HepG2 (cell line): ENCODE data around the gene PTMA. TPM values are rescaled to one million over a fixed set of nuclear protein-coding genes. Genes with fewer than 3 reads are reported as not detected.

Source experiments
- CENPT ChIP-seq: sonication (generic); formaldehyde crosslinking; IDR thresholded peaks from 2 replicates; pipeline ENCODE4 v1.8.0; 2022; ENCODE audit warnings: low read depth, mild to moderate bottlenecking, moderate library complexity, missing genetic modification reagents
- EED ChIP-seq: sonication (generic); formaldehyde crosslinking; IDR thresholded peaks from 2 replicates; pipeline ENCODE4 v1.5.0; 2020; ENCODE audit warnings: mild to moderate bottlenecking, missing genetic modification reagents
- FUBP1 ChIP-seq: sonication (generic); formaldehyde crosslinking; IDR thresholded peaks from 2 replicates; pipeline ENCODE4 v1.5.1; 2020; ENCODE audit warnings: missing genetic modification reagents, mild to moderate bottlenecking, borderline replicate concordance
- HBP1 ChIP-seq: IDR thresholded peaks from 2 replicates; pipeline ENCODE4 v1.6.1; 2016; ENCODE audit warnings: low read depth, control low read depth
- IRX3 ChIP-seq: sonication (generic); formaldehyde crosslinking; IDR thresholded peaks from 2 replicates; pipeline ENCODE4 v1.8.1; 2023; ENCODE audit warnings: mild to moderate bottlenecking, low read depth, missing genetic modification reagents, borderline replicate concordance
- PAXIP1 ChIP-seq: sonication (generic); formaldehyde crosslinking; conservative IDR thresholded peaks from 2 replicates; pipeline ENCODE4 v1.4.0; 2020; ENCODE audit warnings: mild to moderate bottlenecking, missing genetic modification reagents, moderate library complexity
- PHF5A ChIP-seq: IDR thresholded peaks from one replicate; pipeline ENCODE4 v1.6.1; 2018; ENCODE audit warnings: low read depth, missing genetic modification reagents; ENCODE audit not compliant: unreplicated experiment
- SP4 ChIP-seq: sonication (generic); formaldehyde crosslinking; IDR thresholded peaks from 2 replicates; pipeline ENCODE4 v1.8.1; 2023; ENCODE audit warnings: mild to moderate bottlenecking, missing genetic modification reagents
- TFE3 ChIP-seq: IDR thresholded peaks from 2 replicates; pipeline ENCODE4 v1.6.1; 2016
- ZFP1 ChIP-seq: IDR thresholded peaks from 2 replicates; pipeline ENCODE4 v1.6.1; 2016
- ZNF343 ChIP-seq: sonication (generic); formaldehyde crosslinking; IDR thresholded peaks from 2 replicates; pipeline ENCODE4 v1.4.0; 2020; ENCODE audit warnings: mild to moderate bottlenecking, missing genetic modification reagents
- ZNF704 ChIP-seq: sonication (generic); formaldehyde crosslinking; IDR thresholded peaks from 2 replicates; pipeline ENCODE4 v1.8.1; 2023; ENCODE audit warnings: mild to moderate bottlenecking, inconsistent platforms, moderate library complexity, missing genetic modification reagents, borderline replicate concordance
- ZNF710 ChIP-seq: sonication (generic); formaldehyde crosslinking; IDR thresholded peaks from 2 replicates; pipeline ENCODE4 v1.5.0; 2020; ENCODE audit warnings: mild to moderate bottlenecking, missing genetic modification reagents, borderline replicate concordance
- ZNF724P ChIP-seq: sonication (generic); formaldehyde crosslinking; IDR thresholded peaks from 2 replicates; pipeline ENCODE4 v1.8.0; 2022; ENCODE audit warnings: missing genetic modification reagents, borderline replicate concordance
- ZSCAN21 ChIP-seq: sonication (generic); formaldehyde crosslinking; IDR thresholded peaks from 2 replicates; pipeline ENCODE4 v1.8.0; 2022; ENCODE audit warnings: mild to moderate bottlenecking, missing genetic modification reagents, moderate library complexity, borderline replicate concordance
- polyA plus RNA-seq, 8 experiments: library from polyadenylated mRNA; depleted of rRNA in 3 of 8; stranded (reverse) in 7 of 8; unstranded in 1 of 8; fragments of >200 nt; fragmentation: Illumina TruSeq in 4 of 8; extraction: Trizol in 4 of 8; gene quantifications; 2 replicates each; pipeline versions ENCODE4 v1.2.1 to v1.2.3, GENCODE V29; 2011 to 2016; ENCODE audit warnings: low read depth in 4 of 8, missing spikeins in 1 of 8, mixed read lengths in 1 of 8; ENCODE audit not compliant: insufficient read depth in 1 of 8
- total RNA-seq, 5 experiments: library from RNA; depleted of rRNA; stranded (reverse); fragments of >200 nt; fragmentation: Illumina TruSeq; extraction: Trizol; gene quantifications; 2 replicates each; pipeline ENCODE4 v1.2.3, GENCODE V29; 2016; ENCODE audit warnings: low read depth in 1 of 5

The PTMA gene
- total and polyA plus RNA-seq, 2 of the 13 experiments (the other 11 are each of a cell fraction or from before 2014, with no cell fraction given): 190 to 1,086 TPM

- TF ChIP-seq IRX3 (0 out of 2 replicates have a peak, but pooled peaks have one; percentile 51), ZNF724P (CRISPR knock-in tag) (peak; percentile 65), EED (CRISPR knock-in tag) (peak; percentile 73; the same call in 1 of the 2 replicates), HBP1 (CRISPR knock-in tag) (0 out of 2 replicates have a peak, but pooled peaks have one; percentile 30), PHF5A (CRISPR knock-in tag) (peak; percentile 18), ZNF704 (CRISPR knock-in tag) (0 out of 2 replicates have a peak, but pooled peaks have one; percentile 24), ZSCAN21 (CRISPR knock-in tag) (peak; percentile 41; the same call in 1 of the 2 replicates), FUBP1 (peak; percentile 70; the same call in 1 of the 2 replicates), TFE3 (peak; percentile 47; the same call in 1 of the 2 replicates), ZNF343 (CRISPR knock-in tag) (no peak), ZFP1 (no peak), CENPT (CRISPR knock-in tag) (peak; percentile 93), SP4 (CRISPR knock-in tag) (peak; percentile 75), PAXIP1 (CRISPR knock-in tag) (peak; percentile 8; the same call in 1 of the 2 replicates), ZNF710 (CRISPR knock-in tag) (peak; percentile 76; the same call in 1 of the 2 replicates)
Measured at GRCh38 chr2:231680285-231680991, 27.9 kb upstream of the PTMA start (continued).
